Ishikawa (cell line): ENCODE results near the gene SUMF2.

Source experiments
- CREB1 ChIP-seq: IDR thresholded peaks from 2 replicates; pipeline ENCODE4 v1.6.1; 2012; ENCODE audit warnings: low read depth
- EP300 ChIP-seq: IDR thresholded peaks from 2 replicates; pipeline ENCODE4 v1.6.1; 2012; ENCODE audit warnings: borderline replicate concordance
- MAX ChIP-seq: IDR thresholded peaks from 2 replicates; pipeline ENCODE4 v1.6.1; 2012
- RAD21 ChIP-seq: IDR thresholded peaks from 2 replicates; pipeline ENCODE4 v1.6.1; 2012; ENCODE audit warnings: low read depth
- TCF12 ChIP-seq: IDR thresholded peaks from 2 replicates; pipeline ENCODE4 v1.6.1; 2012; ENCODE audit warnings: low read depth
- YY1 ChIP-seq: IDR thresholded peaks from 2 replicates; pipeline ENCODE4 v1.6.1; 2012; ENCODE audit warnings: low read depth
- ZBTB7A ChIP-seq: IDR thresholded peaks from 2 replicates; pipeline ENCODE4 v1.6.1; 2012; ENCODE audit warnings: low read depth

GRCh38 chr7:56026538-56026937 lies 37.5 kb upstream of the SUMF2 start:
- no peak for TF ChIP-seq TCF12
- no peak for TF ChIP-seq ZBTB7A
- TF ChIP-seq MAX = no peak
- no peak for TF ChIP-seq EP300
- no peak for TF ChIP-seq CREB1
- TF ChIP-seq YY1 = no peak
- TF ChIP-seq RAD21 = no peak
